H9 (cell line): ENCODE data around the gene USP6NL. TPM values are rescaled to one million over a fixed set of nuclear protein-coding genes. Genes with fewer than 3 reads are reported as not detected.

Experiments
- DNase-seq: peaks from one replicate; pipeline ENCODE4 v3.0.0-alpha.2; 2017
- H2AFZ ChIP-seq: one replicate; pipeline ENCODE4 v1.6.1; 2013; ENCODE audit warnings: mild to moderate bottlenecking, low read length, control low read depth, moderate library complexity
- H2AK5ac ChIP-seq: 2 replicates; pipeline ENCODE4 v1.6.1; 2013; ENCODE audit warnings: low read length, control low read depth, mixed read lengths; ENCODE audit not compliant: insufficient read length
- H2BK120ac ChIP-seq: one replicate; pipeline ENCODE4 v1.6.1; 2013; ENCODE audit warnings: low read depth, mild to moderate bottlenecking, low read length, control low read depth, inconsistent platforms; ENCODE audit not compliant: poor library complexity, severe bottlenecking
- H2BK12ac ChIP-seq: 2 replicates; pipeline ENCODE4 v1.6.1; 2013; ENCODE audit warnings: low read length, control low read depth, mixed read lengths, low read depth; ENCODE audit not compliant: insufficient read length
- H2BK15ac ChIP-seq: 2 replicates; pipeline ENCODE4 v1.6.1; 2013; ENCODE audit warnings: low read depth, low read length, control low read depth
- H2BK20ac ChIP-seq: one replicate; pipeline ENCODE4 v1.6.1; 2013; ENCODE audit warnings: low read depth, mild to moderate bottlenecking, low read length, control low read depth, inconsistent platforms; ENCODE audit not compliant: poor library complexity, severe bottlenecking
- H2BK5ac ChIP-seq: 2 replicates; pipeline ENCODE4 v1.6.1; 2013; ENCODE audit warnings: low read length, control low read depth, mixed read lengths; ENCODE audit not compliant: insufficient read length
- H3K14ac ChIP-seq: 2 replicates; pipeline ENCODE4 v1.6.1; 2013; ENCODE audit warnings: low read length, control low read depth; ENCODE audit not compliant: insufficient read depth
- H3K18ac ChIP-seq: 2 replicates; pipeline ENCODE4 v1.6.1; 2013; ENCODE audit warnings: low read depth, mild to moderate bottlenecking, mixed read lengths, low read length, control low read depth; ENCODE audit not compliant: insufficient read length
- H3K23ac ChIP-seq: 2 replicates; pipeline ENCODE4 v1.6.1; 2013; ENCODE audit warnings: low read length, control low read depth, mixed read lengths, low read depth; ENCODE audit not compliant: insufficient read length
- H3K23me2 ChIP-seq: 2 replicates; pipeline ENCODE4 v1.6.1; 2013; ENCODE audit warnings: low read depth, mild to moderate bottlenecking, mixed read lengths, low read length, control low read depth; ENCODE audit not compliant: insufficient read length, poor library complexity, severe bottlenecking
- H3K27ac ChIP-seq: 2 replicates; pipeline ENCODE4 v1.5.1; 2013; ENCODE audit warnings: low read length, control low read depth, mixed read lengths, low read depth; ENCODE audit not compliant: insufficient read length
- H3K27me3 ChIP-seq: 2 replicates; pipeline ENCODE4 v1.6.1; 2013; ENCODE audit warnings: low read length, control low read depth, inconsistent platforms; ENCODE audit not compliant: insufficient read depth
- H3K4ac ChIP-seq: 2 replicates; pipeline ENCODE4 v1.6.1; 2013; ENCODE audit warnings: low read depth, mild to moderate bottlenecking, control low read depth, inconsistent platforms, low read length, moderate library complexity
- H3K4me1 ChIP-seq: 2 replicates; pipeline ENCODE4 v1.6.1; 2013; ENCODE audit warnings: low read length, control low read depth, inconsistent platforms; ENCODE audit not compliant: insufficient read depth
- H3K4me2 ChIP-seq: 2 replicates; pipeline ENCODE4 v1.6.1; 2013; ENCODE audit warnings: low read length, control low read depth, mixed read lengths; ENCODE audit not compliant: insufficient read length, insufficient read depth
- H3K56ac ChIP-seq: 2 replicates; pipeline ENCODE4 v1.6.1; 2013; ENCODE audit warnings: low read depth, mild to moderate bottlenecking, mixed read lengths, low read length, control low read depth; ENCODE audit not compliant: insufficient read length
- H3K79me1 ChIP-seq: 2 replicates; pipeline ENCODE4 v1.6.1; 2013; ENCODE audit warnings: low read depth, mild to moderate bottlenecking, moderate library complexity, low read length, control low read depth, inconsistent platforms; ENCODE audit not compliant: insufficient read depth, poor library complexity, severe bottlenecking
- H3K79me2 ChIP-seq: 2 replicates; pipeline ENCODE4 v1.6.1; 2013; ENCODE audit warnings: low read length, control low read depth, inconsistent platforms; ENCODE audit not compliant: insufficient read depth
- H3K9ac ChIP-seq: 2 replicates; pipeline ENCODE4 v1.6.1; 2013; ENCODE audit warnings: low read length, control low read depth, mixed read lengths; ENCODE audit not compliant: insufficient read length; ENCODE audit errors: extremely low read depth
- H3K9me3 ChIP-seq: one replicate; pipeline ENCODE4 v1.6.1; 2013; ENCODE audit warnings: low read depth, low read length, inconsistent platforms; ENCODE audit not compliant: control insufficient read depth
- H3T11ph ChIP-seq: one replicate; pipeline ENCODE4 v1.6.1; 2013; ENCODE audit warnings: mild to moderate bottlenecking, low read length, control low read depth, inconsistent platforms
- H4K20me1 ChIP-seq: one replicate; pipeline ENCODE4 v1.6.1; 2013; ENCODE audit not compliant: control insufficient read depth, insufficient read length, insufficient read depth
- H4K5ac ChIP-seq: 2 replicates; pipeline ENCODE4 v1.6.1; 2013; ENCODE audit warnings: low read depth, mild to moderate bottlenecking, mixed read lengths, low read length, control low read depth; ENCODE audit not compliant: insufficient read length
- H4K8ac ChIP-seq: replicated peaks from 2 replicates; pipeline ENCODE4 v1.6.1; 2013; ENCODE audit warnings: low read length, control low read depth, mixed read lengths, low read depth; ENCODE audit not compliant: insufficient read length
- H4K91ac ChIP-seq: 2 replicates; pipeline ENCODE4 v1.6.1; 2013; ENCODE audit warnings: low read depth, mild to moderate bottlenecking, moderate library complexity, mixed read lengths, low read length, control low read depth; ENCODE audit not compliant: insufficient read length
- H3K27ac Mint-ChIP-seq, 3 experiments: 2 replicates in 2 of 3; 3 replicates in 1 of 3; pipeline ENCODE4 v1.8.0; 2020 to 2021; ENCODE audit warnings: mixed read lengths in 3 of 3, mild to moderate bottlenecking in 1 of 3, moderate library complexity in 1 of 3
- H3K27me3 Mint-ChIP-seq: 2 replicates; pipeline ENCODE4 v1.8.0; 2021; ENCODE audit warnings: low read depth, mild to moderate bottlenecking, moderate library complexity, mixed read lengths
- H3K36me3 Mint-ChIP-seq, 3 experiments: 2 replicates in 2 of 3; 3 replicates in 1 of 3; pipeline ENCODE4 v1.8.0; 2020 to 2021; ENCODE audit warnings: low read depth in 3 of 3, mixed read lengths in 3 of 3; ENCODE audit not compliant: insufficient read depth in 1 of 3
- H3K4me1 Mint-ChIP-seq, 2 experiments: 2 replicates each; pipeline ENCODE4 v1.8.0; 2020; ENCODE audit warnings: mixed read lengths in 2 of 2
- H3K4me3 Mint-ChIP-seq, 2 experiments: 2 replicates in 1 of 2; 3 replicates in 1 of 2; pipeline ENCODE4 v1.8.0; 2020 to 2021; ENCODE audit warnings: mild to moderate bottlenecking in 2 of 2, mixed read lengths in 2 of 2, moderate library complexity in 1 of 2
- H3K9me3 Mint-ChIP-seq, 2 experiments: 2 replicates in 1 of 2; 3 replicates in 1 of 2; pipeline ENCODE4 v1.8.0; 2020; ENCODE audit warnings: mild to moderate bottlenecking in 2 of 2, mixed read lengths in 2 of 2, moderate library complexity in 1 of 2
- WGBS: extraction: QIAGEN DNeasy Blood & Tissue Kit; methylation state at CpG from one replicate; pipeline ENCODE4 v1.1.7; 2013; ENCODE audit warnings: missing lambda C conversion rate, low lambda C conversion rate, mixed read lengths; ENCODE audit not compliant: insufficient read length; ENCODE audit errors: extremely low coverage; 5-methylcytosine and 5-hydroxymethylcytosine counted together
- total RNA-seq: library from RNA; stranded (reverse); gene quantifications from 2 replicates; pipeline ENCODE4 v1.2.1, GENCODE V29; 2021
- TF ChIP-seq, protein P1 (sequence below): fragments of 200-600 bp; sonication (generic); conservative IDR thresholded peaks from 3 replicates; pipeline ENCODE4 v1.8.0; 2021; ENCODE audit warnings: antibody characterized with exemption, mild to moderate bottlenecking

USP6NL gene
- total RNA-seq, 1 experiment from 2014 or later: 28.3 TPM

DNA sequence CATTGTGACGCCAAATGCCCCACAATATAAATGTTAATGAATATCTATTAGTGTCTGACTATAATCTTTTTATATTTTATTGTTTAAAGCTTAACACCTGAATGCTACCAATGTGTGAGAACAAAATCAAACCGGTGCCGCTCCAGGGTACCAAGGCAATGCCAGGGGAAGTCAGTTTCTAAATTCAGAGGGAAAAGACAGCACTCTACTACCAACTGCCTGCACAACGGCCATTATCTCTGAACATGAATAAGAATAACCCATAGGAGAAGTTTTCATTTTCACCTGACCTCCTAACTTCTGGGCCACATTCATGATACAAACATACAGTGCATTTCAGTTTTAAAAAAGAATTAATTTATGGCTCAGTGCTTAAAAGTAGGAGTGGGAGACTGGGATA lies 21.7 kb downstream of the USP6NL start:
- Histone ChIP-seq H2AK5ac (no peak overlapping the region), H3K4me1 (no peaks in the 10 kb centered on the region), H2BK12ac (no peak overlapping the region), H3K23me2 (no peaks in the 10 kb centered on the region), H4K5ac (no peak overlapping the region), H4K8ac (no peak overlapping the region), H2AFZ (no peak overlapping the region), H3K18ac (no peak overlapping the region), H3K4me2 (no peak overlapping the region), H3K79me2 (peaks cover 9% of the 10 kb centered on the region), H3T11ph (no peak overlapping the region), H3K27ac (no peak overlapping the region), H3K4ac (no peak overlapping the region), H2BK15ac (no peak overlapping the region), H3K27me3 (no peaks in the 10 kb centered on the region), H2BK20ac (no peak overlapping the region), H3K56ac (no peak overlapping the region), H3K23ac (no peak overlapping the region), H4K20me1 (no peaks in the 10 kb centered on the region), H3K9ac (no peak overlapping the region), H2BK120ac (no peak overlapping the region), H2BK5ac (no peak overlapping the region), H4K91ac (no peak overlapping the region), H3K14ac (no peak overlapping the region), H3K9me3 (no peaks in the 10 kb centered on the region), H3K79me1 (peaks cover 11% of the 10 kb centered on the region)
- no CpG with 5 or more reads among the region's 4 CpGs for WGBS
- H3K9me3 Mint-ChIP-seq: peaks cover 7 to 13% of the 10 kb centered on the region in 2 experiments
- H3K27me3 Mint-ChIP-seq: no peaks in the 10 kb centered on the region
- peaks cover 21 to 28% of the 10 kb centered on the region in 2 experiments for H3K4me1 Mint-ChIP-seq
- TF ChIP-seq, protein P1, sequence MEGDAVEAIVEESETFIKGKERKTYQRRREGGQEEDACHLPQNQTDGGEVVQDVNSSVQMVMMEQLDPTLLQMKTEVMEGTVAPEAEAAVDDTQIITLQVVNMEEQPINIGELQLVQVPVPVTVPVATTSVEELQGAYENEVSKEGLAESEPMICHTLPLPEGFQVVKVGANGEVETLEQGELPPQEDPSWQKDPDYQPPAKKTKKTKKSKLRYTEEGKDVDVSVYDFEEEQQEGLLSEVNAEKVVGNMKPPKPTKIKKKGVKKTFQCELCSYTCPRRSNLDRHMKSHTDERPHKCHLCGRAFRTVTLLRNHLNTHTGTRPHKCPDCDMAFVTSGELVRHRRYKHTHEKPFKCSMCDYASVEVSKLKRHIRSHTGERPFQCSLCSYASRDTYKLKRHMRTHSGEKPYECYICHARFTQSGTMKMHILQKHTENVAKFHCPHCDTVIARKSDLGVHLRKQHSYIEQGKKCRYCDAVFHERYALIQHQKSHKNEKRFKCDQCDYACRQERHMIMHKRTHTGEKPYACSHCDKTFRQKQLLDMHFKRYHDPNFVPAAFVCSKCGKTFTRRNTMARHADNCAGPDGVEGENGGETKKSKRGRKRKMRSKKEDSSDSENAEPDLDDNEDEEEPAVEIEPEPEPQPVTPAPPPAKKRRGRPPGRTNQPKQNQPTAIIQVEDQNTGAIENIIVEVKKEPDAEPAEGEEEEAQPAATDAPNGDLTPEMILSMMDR: no peak
- no peak overlapping the region for H3K4me3 Mint-ChIP-seq
- peak overlapping the region in 1 of 3 experiments; percentile 72; a peak in 2 of 7 replicates for H3K27ac Mint-ChIP-seq
- H3K36me3 Mint-ChIP-seq: peaks cover 14 to 16% (median 16%) of the 10 kb centered on the region in 3 experiments
- no peak for DNase-seq
